Suppressor macrophage treated with lipopolysaccharide for 4 hours (primary cell): ENCODE measurements around the gene ITPKB.
"Not testable (repeated sequence)": the region's sequence is repeated elsewhere in the genome, so short reads cannot be mapped to it uniquely, and the experiment has no call there.

ENCODE experiments used
- DNase-seq: peaks from one replicate; pipeline ENCODE4 v3.0.0-alpha.2; 2020

The ITPKB gene

GRCh38 chr1:226616636-226617035 lies 122.4 kb downstream of the ITPKB start:
- DNase-seq, result no peak

- DNase-seq, result no peak
Measured at GRCh38 chr1:226615876-226616275, 123.2 kb downstream of the ITPKB start.

- not testable (repeated sequence) for DNase-seq
Measured at GRCh38 chr1:226611980-226612379, 127.1 kb downstream of the ITPKB start.

GRCh38 chr1:226611301-226611700 lies 127.8 kb downstream of the ITPKB start:
- no peak for DNase-seq

GRCh38 chr1:226610671-226611070 lies 128.4 kb downstream of the ITPKB start:
- no peak for DNase-seq

- no peak for DNase-seq
Measured at GRCh38 chr1:226609836-226610455, 129.1 kb downstream of the ITPKB start.

- peak; percentile 77 for DNase-seq
Measured at GRCh38 chr1:226608699-226609505, 130.2 kb downstream of the ITPKB start.

GRCh38 chr1:226607821-226608220 lies 131.3 kb downstream of the ITPKB start:
- no peak for DNase-seq

GRCh38 chr1:226607268-226607660 lies 131.8 kb downstream of the ITPKB start:
- DNase-seq, result no peak

- DNase-seq, result no peak
Measured at GRCh38 chr1:226606311-226607267, 132.5 kb downstream of the ITPKB start.

- DNase-seq, result no peak
Measured at GRCh38 chr1:226605318-226605950, 133.6 kb downstream of the ITPKB start.

- DNase-seq, result no peak
Measured at GRCh38 chr1:226604560-226605317, 134.3 kb downstream of the ITPKB start.

- DNase-seq, result no peak
Measured at GRCh38 chr1:226603858-226604559, 135.1 kb downstream of the ITPKB start.

- DNase-seq, result no peak
Measured at GRCh38 chr1:226603022-226603857, 135.8 kb downstream of the ITPKB start.

GRCh38 chr1:226602186-226603021 lies 136.7 kb downstream of the ITPKB start:
- DNase-seq, result no peak

GRCh38 chr1:226601456-226601855 lies 137.6 kb downstream of the ITPKB start:
- DNase-seq, result no peak

GRCh38 chr1:226600254-226600653 lies 138.8 kb downstream of the ITPKB start:
- DNase-seq, result no peak

GRCh38 chr1:226599636-226600238 lies 139.3 kb downstream of the ITPKB start:
- no peak for DNase-seq

- not testable (repeated sequence) for DNase-seq
Measured at GRCh38 chr1:226598955-226599354, 140.1 kb downstream of the ITPKB start.
